Measurements from ENCODE around the gene NUP153.
A peak's percentile ranks its signal among the peaks of the same experiment; 100 is the strongest.
"Not testable (repeated sequence)": the region's sequence is repeated elsewhere in the genome, so short reads cannot be mapped to it uniquely, and the experiment has no call there.

The NUP153 gene

DNA sequence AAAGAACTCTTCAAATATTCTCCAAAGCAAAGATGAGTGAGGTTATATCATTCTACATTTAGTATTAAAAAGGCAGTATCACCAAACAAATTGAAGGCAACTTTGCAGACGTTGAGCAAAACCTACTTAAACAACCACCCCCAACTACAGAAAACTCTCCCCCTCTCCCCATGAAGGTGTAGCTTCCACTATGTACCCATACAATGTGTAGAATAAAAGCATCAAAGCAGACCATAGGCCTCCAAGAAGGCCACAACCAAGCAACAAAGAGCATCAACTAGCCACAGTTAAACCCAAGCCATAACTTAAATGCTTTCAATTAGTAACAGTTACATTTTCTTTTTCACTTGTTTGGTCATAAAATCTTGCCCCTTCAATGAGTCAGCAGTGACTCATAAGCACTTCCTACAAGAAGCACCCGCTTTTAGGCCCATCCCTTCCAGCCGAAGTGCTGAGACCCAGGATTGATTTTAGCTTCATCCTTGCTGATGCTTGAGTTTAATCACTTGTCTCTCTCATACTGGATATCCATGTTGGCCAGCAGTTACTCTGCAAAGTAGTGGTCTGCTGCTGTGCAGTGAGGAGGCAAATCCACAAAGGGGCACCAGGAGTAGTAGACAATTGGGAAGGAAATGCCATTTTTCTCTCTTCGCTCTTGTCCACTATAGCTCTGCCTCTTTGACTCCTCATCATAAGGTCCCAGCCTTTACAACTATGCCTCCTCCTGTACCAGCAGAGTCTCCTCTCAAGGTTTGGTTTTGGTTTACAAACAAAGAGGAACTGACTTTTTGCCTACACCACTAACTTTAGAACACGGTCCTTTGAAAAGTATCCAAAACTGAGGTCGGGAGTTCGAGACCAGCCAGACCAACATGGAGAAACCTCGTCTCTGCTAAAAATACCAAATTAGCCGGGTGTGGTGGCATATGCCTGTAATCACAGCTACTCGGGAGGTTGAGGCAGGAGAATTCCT, 8.4 kb upstream of the NUP153 start:
- peak; percentile 65 for TF ChIP-seq SPI1 (IDR thresholded peaks at IDR 0.05; ENCODE audit: low read depth, low read length)
- no peak for TF ChIP-seq PAX5 (IDR thresholded peaks at IDR 0.05; ENCODE audit: insufficient read depth, low read length, severe bottlenecking)
- TF ChIP-seq POLR2A (IDR thresholded peaks at IDR 0.05; ENCODE audit: low read depth, low read length): no peak
- TF ChIP-seq POU2F2 (IDR thresholded peaks at IDR 0.05; ENCODE audit: low read depth, low read length): no peak
- DNase-seq (ENCODE audit: insufficient read length, low spot score): no peak

GRCh38 chr6:17714177-17714576, 7.5 kb upstream of the NUP153 start:
- FAIRE-seq: no peak
- no peak for TF ChIP-seq POLR2A (IDR thresholded peaks at IDR 0.05; ENCODE audit: low read depth, low read length)
- TF ChIP-seq PAX5 (IDR thresholded peaks at IDR 0.05; ENCODE audit: insufficient read depth, low read length, severe bottlenecking): no peak
- no peak for TF ChIP-seq SPI1 (IDR thresholded peaks at IDR 0.05; ENCODE audit: low read depth, low read length)
- no peak for TF ChIP-seq TAF1 (IDR thresholded peaks at IDR 0.05; ENCODE audit: low read depth, low read length)
- TF ChIP-seq POLR2AphosphoS5 (IDR thresholded peaks at IDR 0.05; ENCODE audit: low read depth, low read length): no peak
- TF ChIP-seq POU2F2 (IDR thresholded peaks at IDR 0.05; ENCODE audit: low read depth, low read length): no peak
- DNase-seq (ENCODE audit: insufficient read length, low spot score): no peak

More for the DNA sequence above, 8.4 kb upstream of the NUP153 start:
- FAIRE-seq: peak; percentile 28

DNA sequence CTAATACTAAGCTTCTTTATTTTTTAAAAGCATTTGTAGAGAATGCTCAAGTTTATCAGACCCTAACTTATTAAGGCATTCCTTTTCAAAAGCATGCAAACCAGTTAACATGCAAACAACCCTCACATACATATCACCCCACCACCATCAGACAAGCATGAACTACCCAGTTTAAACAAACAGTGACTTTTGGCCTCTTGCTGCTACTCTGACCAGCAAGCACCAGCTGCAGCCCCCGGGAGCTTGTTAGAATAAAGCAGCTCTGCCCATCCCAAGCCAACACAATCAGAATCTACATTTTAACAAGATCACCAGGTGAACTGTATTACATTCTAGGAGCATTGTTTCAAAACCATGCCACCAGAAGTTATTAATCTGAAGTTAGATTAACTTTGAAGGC, 5.9 kb upstream of the NUP153 start:
- no peak for DNase-seq (ENCODE audit: insufficient read length, low spot score)
- TF ChIP-seq PAX5 (IDR thresholded peaks at IDR 0.05; ENCODE audit: insufficient read depth, low read length, severe bottlenecking) (no peak), SPI1 (IDR thresholded peaks at IDR 0.05; ENCODE audit: low read depth, low read length) (no peak), POU2F2 (IDR thresholded peaks at IDR 0.05; ENCODE audit: low read depth, low read length) (no peak)
- FAIRE-seq: no peak

GRCh38 chr6:17710331-17710730, 3.6 kb upstream of the NUP153 start:
- DNase-seq (ENCODE audit: insufficient read length, low spot score) (no peak), FAIRE-seq (no peak)
- TF ChIP-seq TAF1 (IDR thresholded peaks at IDR 0.05; ENCODE audit: low read depth, low read length): no peak
- TF ChIP-seq POLR2A (IDR thresholded peaks at IDR 0.05; ENCODE audit: low read depth, low read length): no peak
- no peak for TF ChIP-seq SPI1 (IDR thresholded peaks at IDR 0.05; ENCODE audit: low read depth, low read length)
- TF ChIP-seq POU2F2 (IDR thresholded peaks at IDR 0.05; ENCODE audit: low read depth, low read length): no peak
- no peak for TF ChIP-seq POLR2AphosphoS5 (IDR thresholded peaks at IDR 0.05; ENCODE audit: low read depth, low read length)
- no peak for TF ChIP-seq PAX5 (IDR thresholded peaks at IDR 0.05; ENCODE audit: insufficient read depth, low read length, severe bottlenecking)

DNA sequence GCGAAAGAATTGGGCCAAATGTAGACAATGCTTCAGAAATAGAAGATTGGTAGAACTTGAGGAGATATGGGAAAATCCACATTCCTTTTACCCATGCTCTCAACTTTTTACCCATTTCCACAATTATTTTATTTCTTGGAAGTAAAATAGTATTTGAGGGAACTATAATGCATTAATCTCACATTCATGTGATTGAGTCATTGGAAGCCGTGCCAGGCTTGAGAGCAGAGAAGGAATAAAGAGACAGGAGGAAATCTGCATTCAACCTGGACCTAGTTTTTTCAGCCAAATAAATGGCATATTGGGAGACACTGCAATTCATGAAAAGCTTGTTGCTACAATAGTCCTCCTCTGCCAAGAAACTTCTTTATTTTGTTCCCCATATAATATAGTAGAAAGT, 2.8 kb upstream of the NUP153 start:
- DNase-seq (ENCODE audit: insufficient read length, low spot score) (no peak), FAIRE-seq (no peak)

DNA sequence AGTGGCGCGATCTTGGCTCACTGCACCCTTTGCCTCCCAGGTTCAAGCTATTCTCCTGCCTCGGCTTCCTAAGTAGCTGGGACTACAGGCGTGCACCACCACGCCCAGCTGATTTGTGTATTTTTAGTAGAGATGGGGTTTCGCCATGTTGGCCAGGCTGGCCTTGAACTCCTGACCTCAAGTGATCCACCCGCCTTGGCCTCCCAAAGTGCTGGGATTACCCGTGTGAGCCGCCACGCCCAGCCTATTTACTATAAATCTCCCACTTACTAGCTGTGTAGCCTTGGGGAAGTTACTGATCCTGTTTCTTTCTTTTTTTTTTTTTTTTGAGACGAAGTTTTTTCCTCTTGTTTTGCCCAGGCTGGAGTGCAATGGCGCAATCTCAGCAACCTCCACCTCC, 1.3 kb upstream of the NUP153 start:
- not testable (repeated sequence) for DNase-seq (ENCODE audit: insufficient read length, low spot score); FAIRE-seq

More for the DNA sequence above, 2.8 kb upstream of the NUP153 start:
- TF ChIP-seq POU2F2 (IDR thresholded peaks at IDR 0.05; ENCODE audit: low read depth, low read length) (no peak), PAX5 (IDR thresholded peaks at IDR 0.05; ENCODE audit: insufficient read depth, low read length, severe bottlenecking) (no peak), POLR2A (IDR thresholded peaks at IDR 0.05; ENCODE audit: low read depth, low read length) (no peak), POLR2AphosphoS5 (IDR thresholded peaks at IDR 0.05; ENCODE audit: low read depth, low read length) (no peak), TAF1 (IDR thresholded peaks at IDR 0.05; ENCODE audit: low read depth, low read length) (no peak)

DNA sequence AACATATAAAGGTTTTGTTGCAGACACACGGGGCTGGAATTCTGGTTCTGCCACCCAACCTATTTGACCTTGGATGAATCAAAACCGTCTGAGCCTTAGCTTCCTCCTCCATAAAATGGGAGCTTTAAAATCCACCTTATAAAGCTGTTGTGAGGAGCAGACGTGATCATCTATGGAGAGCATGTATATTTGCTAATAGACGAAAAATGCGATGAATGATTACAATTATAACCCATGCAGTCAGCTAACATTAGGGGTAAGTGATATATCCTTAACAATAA, 586 bp upstream of the NUP153 start:
- FAIRE-seq: no peak
- no peak for DNase-seq (ENCODE audit: insufficient read length, low spot score)
- TF ChIP-seq PAX5 (IDR thresholded peaks at IDR 0.05; ENCODE audit: insufficient read depth, low read length, severe bottlenecking) (no peak), POU2F2 (IDR thresholded peaks at IDR 0.05; ENCODE audit: low read depth, low read length) (no peak), POLR2A (IDR thresholded peaks at IDR 0.05; ENCODE audit: low read depth, low read length) (no peak), TAF1 (IDR thresholded peaks at IDR 0.05; ENCODE audit: low read depth, low read length) (no peak), POLR2AphosphoS5 (IDR thresholded peaks at IDR 0.05; ENCODE audit: low read depth, low read length) (no peak), SPI1 (IDR thresholded peaks at IDR 0.05; ENCODE audit: low read depth, low read length) (no peak)

- FAIRE-seq (peak; percentile 84), DNase-seq (ENCODE audit: insufficient read length, low spot score) (peak; percentile 71)
- TF ChIP-seq POLR2AphosphoS5 (IDR thresholded peaks at IDR 0.05; ENCODE audit: low read depth, low read length) (peak; percentile 84; the same call in 1 of the 2 replicates), POLR2A (IDR thresholded peaks at IDR 0.05; ENCODE audit: low read depth, low read length) (peak; percentile 72; the same call in 1 of the 2 replicates), PAX5 (IDR thresholded peaks at IDR 0.05; ENCODE audit: insufficient read depth, low read length, severe bottlenecking) (peak; percentile 16), POU2F2 (IDR thresholded peaks at IDR 0.05; ENCODE audit: low read depth, low read length) (peak; percentile 58; the same call in 1 of the 2 replicates), SPI1 (IDR thresholded peaks at IDR 0.05; ENCODE audit: low read depth, low read length) (peak; percentile 78), TAF1 (IDR thresholded peaks at IDR 0.05; ENCODE audit: low read depth, low read length) (peak; percentile 61)
Observed at GRCh38 chr6:17705778-17706579, 746 bp downstream of the NUP153 start.

GRCh38 chr6:17705428-17705777, 1.3 kb downstream of the NUP153 start:
- DNase-seq (ENCODE audit: insufficient read length, low spot score): no peak
- no peak for TF ChIP-seq POU2F2 (IDR thresholded peaks at IDR 0.05; ENCODE audit: low read depth, low read length)
- TF ChIP-seq TAF1 (IDR thresholded peaks at IDR 0.05; ENCODE audit: low read depth, low read length): no peak
- TF ChIP-seq POLR2AphosphoS5 (IDR thresholded peaks at IDR 0.05; ENCODE audit: low read depth, low read length): no peak
- TF ChIP-seq SPI1 (IDR thresholded peaks at IDR 0.05; ENCODE audit: low read depth, low read length): no peak
- no peak for TF ChIP-seq POLR2A (IDR thresholded peaks at IDR 0.05; ENCODE audit: low read depth, low read length)
- no peak for TF ChIP-seq PAX5 (IDR thresholded peaks at IDR 0.05; ENCODE audit: insufficient read depth, low read length, severe bottlenecking)
- peak; percentile 41 for FAIRE-seq
